A549 (cell line): ENCODE results near the gene TUT4.

Experiments used
- CHD2 ChIP-seq: fragments of 150-350 bp; IDR thresholded peaks from 2 replicates; pipeline ENCODE4 v1.6.1; 2014; ENCODE audit warnings: low read length; ENCODE audit not compliant: partially characterized antibody
- CTCF ChIP-seq: fragments of >200 bp; sonication (Bioruptor Twin); formaldehyde crosslinking; IDR thresholded peaks from 3 replicates; pipeline ENCODE4 v1.5.1; 2016
- EP300 ChIP-seq, 2 experiments: fragments of >200 bp; sonication (Bioruptor Twin); formaldehyde crosslinking; IDR thresholded peaks; 2 replicates in 1 of 2; 3 replicates in 1 of 2; pipeline ENCODE4 v1.6.1; 2016 to 2017
- PHF8 ChIP-seq: fragments of 200-600 bp; sonication (generic); IDR thresholded peaks from 2 replicates; pipeline ENCODE4 v1.6.1; 2016; ENCODE audit warnings: low read depth, mild to moderate bottlenecking, antibody characterized with exemption, moderate library complexity, borderline replicate concordance
- REST ChIP-seq: fragments of 200-600 bp; sonication (generic); IDR thresholded peaks from 2 replicates; pipeline ENCODE4 v1.6.1; 2016; ENCODE audit warnings: antibody characterized with exemption, mild to moderate bottlenecking, moderate library complexity
- SMC3 ChIP-seq: fragments of >200 bp; sonication (Bioruptor Twin); formaldehyde crosslinking; IDR thresholded peaks from 3 replicates; pipeline ENCODE4 v1.6.1; 2018; ENCODE audit warnings: inconsistent platforms
- ZNF302 ChIP-seq: fragments of 250-450 bp; sonication (Bioruptor Pico); IDR thresholded peaks from 2 replicates; pipeline ENCODE4 v1.9.0; 2021; ENCODE audit warnings: inconsistent platforms, mild to moderate bottlenecking, moderate library complexity

GRCh38 chr1:52532247-52532646, 20.6 kb downstream of the TUT4 start:
- TF ChIP-seq EP300 (IDR thresholded peaks at IDR 0.05), result no peak
- no peak for TF ChIP-seq REST
- TF ChIP-seq PHF8, result no peak
- no peak for TF ChIP-seq CHD2
- no peak for TF ChIP-seq SMC3
- no peak for TF ChIP-seq CTCF
- TF ChIP-seq ZNF302 (CRISPR knock-in tag), result no peak
